ENCODE results near the gene RIPK1.

DNA sequence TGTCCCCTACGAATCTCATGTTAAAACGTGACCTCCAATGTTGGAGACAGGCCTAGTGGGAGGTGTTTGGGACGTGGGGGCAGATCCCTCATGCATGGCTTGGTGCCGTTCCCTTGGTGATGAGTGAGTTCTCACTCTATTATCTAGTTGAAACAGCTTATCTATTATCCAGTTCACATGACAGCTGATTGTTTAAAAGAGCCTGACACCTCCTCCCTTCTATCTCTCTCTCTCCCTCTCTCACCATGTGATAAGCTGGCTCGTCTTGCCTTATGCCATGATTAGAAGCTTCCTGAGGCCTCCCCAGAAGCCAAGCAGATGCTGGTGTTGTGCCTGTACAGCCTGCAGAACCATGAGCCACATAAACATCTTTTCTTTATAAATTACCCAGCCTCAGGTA, 32.9 kb upstream of the RIPK1 start:
- TF ChIP-seq, protein P1, sequence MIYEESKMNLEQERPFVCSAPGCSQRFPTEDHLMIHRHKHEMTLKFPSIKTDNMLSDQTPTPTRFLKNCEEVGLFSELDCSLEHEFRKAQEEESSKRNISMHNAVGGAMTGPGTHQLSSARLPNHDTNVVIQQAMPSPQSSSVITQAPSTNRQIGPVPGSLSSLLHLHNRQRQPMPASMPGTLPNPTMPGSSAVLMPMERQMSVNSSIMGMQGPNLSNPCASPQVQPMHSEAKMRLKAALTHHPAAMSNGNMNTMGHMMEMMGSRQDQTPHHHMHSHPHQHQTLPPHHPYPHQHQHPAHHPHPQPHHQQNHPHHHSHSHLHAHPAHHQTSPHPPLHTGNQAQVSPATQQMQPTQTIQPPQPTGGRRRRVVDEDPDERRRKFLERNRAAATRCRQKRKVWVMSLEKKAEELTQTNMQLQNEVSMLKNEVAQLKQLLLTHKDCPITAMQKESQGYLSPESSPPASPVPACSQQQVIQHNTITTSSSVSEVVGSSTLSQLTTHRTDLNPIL (CRISPR knock-in tag; IDR thresholded peaks at IDR 0.05; ENCODE audit: low read depth), result no peak
- no peak for TF ChIP-seq OSR1 (CRISPR knock-in tag; IDR thresholded peaks at IDR 0.05)
